ENCODE results near the gene ERICH3.

ERICH3 gene

GRCh38 chr1:74587888-74588287 is 85.7 kb downstream of the ERICH3 start:
- no peak for DNase-seq (ENCODE audit: low read depth in 2 of 2)

- no peak for DNase-seq (ENCODE audit: low read depth in 2 of 2)
Measured at GRCh38 chr1:74586253-74586897, 87.2 kb downstream of the ERICH3 start.

DNA sequence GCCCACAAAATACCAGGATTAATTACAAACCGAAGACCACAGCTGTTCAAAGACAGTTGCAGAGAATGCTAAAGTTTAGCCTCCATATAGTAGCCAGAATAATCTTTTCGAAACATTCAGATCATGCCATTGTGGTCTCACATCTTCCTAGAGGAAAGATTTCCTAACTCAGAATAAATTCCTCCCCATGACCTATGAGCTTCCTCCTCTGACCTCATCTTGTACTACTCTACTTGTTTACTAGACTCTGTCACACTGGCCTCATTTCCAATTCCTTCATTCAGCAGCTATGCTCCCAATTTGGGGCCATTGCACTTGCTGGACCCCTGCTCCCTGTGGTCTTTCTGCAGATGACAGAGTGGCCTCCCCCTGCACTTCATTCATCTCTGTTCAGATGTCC is 89.4 kb downstream of the ERICH3 start:
- no peak for DNase-seq (ENCODE audit: low read depth in 2 of 2)

GRCh38 chr1:74583397-74583796 is 90.2 kb downstream of the ERICH3 start:
- DNase-seq (ENCODE audit: low read depth in 2 of 2): no peak

DNA sequence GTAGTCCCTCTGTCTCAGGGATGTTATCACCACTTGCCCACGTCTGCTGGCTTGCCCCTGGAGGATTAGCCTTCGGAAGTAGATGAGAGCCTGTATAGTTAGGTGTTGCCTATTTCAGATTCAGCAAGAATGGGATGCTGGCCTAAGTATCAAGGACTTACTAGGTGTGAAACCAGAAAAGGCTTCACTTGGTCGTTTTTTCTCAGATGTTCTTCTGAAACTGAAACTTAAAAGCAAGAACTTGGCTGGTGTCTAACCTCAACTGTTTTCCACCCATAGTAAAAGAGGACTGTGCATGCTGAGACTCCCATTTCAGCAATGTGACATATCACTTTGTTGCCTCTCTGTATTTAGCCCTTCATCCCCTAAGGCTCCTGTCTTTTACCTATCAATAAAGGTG is 94.2 kb downstream of the ERICH3 start:
- no peak for DNase-seq (ENCODE audit: low read depth in 2 of 2)

GRCh38 chr1:74578101-74578500 is 95.5 kb downstream of the ERICH3 start:
- no peak for DNase-seq (ENCODE audit: low read depth in 2 of 2)

- no peak for DNase-seq (ENCODE audit: low read depth in 2 of 2)
Measured at GRCh38 chr1:74571891-74572290, 101.7 kb downstream of the ERICH3 start.

GRCh38 chr1:74571493-74571800 is 102.1 kb downstream of the ERICH3 start:
- no peak for DNase-seq (ENCODE audit: low read depth in 2 of 2)

- no peak for DNase-seq (ENCODE audit: low read depth in 2 of 2)
Measured at GRCh38 chr1:74570797-74571492, 102.6 kb downstream of the ERICH3 start.

- DNase-seq (ENCODE audit: low read depth in 2 of 2): no peak
Measured at GRCh38 chr1:74549932-74550331, 123.7 kb downstream of the ERICH3 start.

DNA sequence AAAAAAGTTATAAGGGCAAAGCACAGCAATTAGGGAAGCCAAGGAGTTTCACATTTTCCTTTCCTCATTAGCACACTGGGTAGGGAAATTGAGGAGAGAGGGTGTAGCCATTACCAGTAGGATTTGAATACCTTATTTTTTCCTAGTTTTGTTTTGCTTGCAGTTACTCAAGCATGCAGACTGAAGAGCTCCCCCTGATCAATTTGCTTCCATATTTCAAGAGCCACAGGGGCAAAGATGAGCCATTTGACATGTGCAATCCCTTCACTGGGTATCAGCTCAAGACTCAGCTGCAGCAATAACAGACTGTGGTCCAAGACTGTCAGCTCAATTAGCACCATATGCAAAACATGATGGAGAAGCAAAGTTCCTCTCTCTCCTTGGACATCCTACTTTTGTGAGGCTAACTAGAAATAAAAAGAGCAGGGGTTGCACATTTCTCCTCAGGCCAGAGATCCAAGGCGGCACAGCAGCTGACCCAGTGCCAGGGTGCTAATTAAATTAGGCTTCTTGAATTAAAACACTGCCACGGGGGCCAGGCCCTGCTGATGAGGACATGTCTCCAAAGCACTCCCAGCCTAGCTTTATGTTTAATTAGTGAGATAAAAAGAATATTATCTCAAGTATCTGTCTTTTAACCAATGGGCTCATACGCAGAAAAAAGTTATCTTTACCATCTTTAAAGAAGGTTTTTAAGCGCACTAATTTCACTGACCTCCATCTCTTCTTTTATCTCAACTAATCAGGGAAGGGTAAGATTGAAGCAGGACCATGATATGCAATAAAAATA is 124.4 kb downstream of the ERICH3 start:
- DNase-seq (ENCODE audit: low read depth in 2 of 2): no peak

GRCh38 chr1:74545821-74546220 is 127.8 kb downstream of the ERICH3 start:
- no peak for DNase-seq (ENCODE audit: low read depth in 2 of 2)

- no peak for DNase-seq (ENCODE audit: low read depth in 2 of 2)
Measured at GRCh38 chr1:74534241-74534640, 139.4 kb downstream of the ERICH3 start.

DNA sequence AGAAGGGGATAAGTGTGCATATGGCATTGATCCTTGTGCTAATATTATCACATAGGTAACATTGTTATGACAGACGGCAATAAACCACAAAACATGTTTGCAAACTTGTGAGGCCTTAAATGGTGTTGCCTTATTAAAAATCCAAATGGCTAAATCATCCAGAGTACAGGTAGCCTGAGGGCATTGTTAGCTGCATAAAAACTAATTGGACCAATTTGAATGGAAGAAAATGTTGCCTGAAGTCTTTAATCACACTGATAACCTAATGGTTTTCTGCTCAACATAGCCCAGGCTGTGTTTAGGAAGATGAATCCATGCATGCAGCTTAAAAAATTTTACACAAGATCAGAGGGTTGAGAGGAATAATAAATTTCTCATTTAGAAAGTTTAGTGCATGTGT is 141.8 kb downstream of the ERICH3 start:
- DNase-seq (ENCODE audit: low read depth in 2 of 2): no peak

GRCh38 chr1:74530892-74531291 is 142.7 kb downstream of the ERICH3 start:
- no peak for DNase-seq (ENCODE audit: low read depth in 2 of 2)

DNA sequence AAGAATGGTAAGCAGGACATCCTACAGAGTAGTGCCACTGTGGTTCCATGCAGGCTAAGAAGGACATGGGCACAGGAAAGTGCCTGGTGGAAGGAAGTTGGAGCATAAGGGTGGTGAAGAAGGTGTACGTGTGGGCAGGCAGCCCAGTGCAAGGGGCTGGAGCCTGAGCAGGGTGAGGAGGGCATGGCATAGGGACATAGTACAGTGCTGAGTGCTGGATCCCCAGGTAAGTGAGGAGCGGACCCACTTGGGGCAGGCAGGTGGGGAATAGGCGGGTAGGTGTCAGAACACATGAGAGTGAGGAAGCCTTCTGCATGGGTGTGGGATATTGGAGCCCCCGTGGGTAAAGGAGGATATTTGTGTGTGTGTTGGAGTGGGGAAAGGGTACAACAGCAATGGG is 145.5 kb downstream of the ERICH3 start:
- no peak for DNase-seq (ENCODE audit: low read depth in 2 of 2)

GRCh38 chr1:74526708-74527107 is 146.9 kb downstream of the ERICH3 start:
- DNase-seq (ENCODE audit: low read depth in 2 of 2): no peak

- DNase-seq (ENCODE audit: low read depth in 2 of 2): no peak
Measured at GRCh38 chr1:74523873-74524480, 149.6 kb downstream of the ERICH3 start.

GRCh38 chr1:74522148-74522547 is 151.4 kb downstream of the ERICH3 start:
- no peak for DNase-seq (ENCODE audit: low read depth in 2 of 2)

Data from stimulated activated CD8-positive, alpha-beta memory T cell treated with anti-CD3 and anti-CD28 coated beads, Interleukin-2, amount 100 ng/mL, for 48 hours (primary cell).